Nephron progenitor cell (in vitro differentiated cells): Measurements from ENCODE around the gene COPS8.

Experiments
- DNase-seq: peaks from one replicate; pipeline ENCODE4 v3.0.0; 2021
- H3K27ac Mint-ChIP-seq: 2 replicates; pipeline ENCODE4 v1.8.0; 2021; ENCODE audit warnings: mild to moderate bottlenecking, moderate library complexity, mixed read lengths
- H3K27me3 Mint-ChIP-seq: 2 replicates; pipeline ENCODE4 v1.8.0; 2021; ENCODE audit warnings: mild to moderate bottlenecking, low read depth, mixed read lengths; ENCODE audit not compliant: poor library complexity
- H3K36me3 Mint-ChIP-seq: 2 replicates; pipeline ENCODE4 v1.8.0; 2021; ENCODE audit warnings: low read depth, mixed read lengths
- H3K4me1 Mint-ChIP-seq: 2 replicates; pipeline ENCODE4 v1.8.0; 2021; ENCODE audit warnings: mixed read lengths
- H3K4me3 Mint-ChIP-seq: 2 replicates; pipeline ENCODE4 v1.8.0; 2021; ENCODE audit warnings: mild to moderate bottlenecking, moderate library complexity, mixed read lengths
- H3K9me3 Mint-ChIP-seq: 2 replicates; pipeline ENCODE4 v1.8.0; 2021; ENCODE audit warnings: mild to moderate bottlenecking, moderate library complexity, mixed read lengths
- TF ChIP-seq, protein P1 (sequence below): fragments of 200-600 bp; sonication (generic); IDR thresholded peaks from 2 replicates; pipeline ENCODE4 v1.5.0; 2021; ENCODE audit warnings: antibody characterized with exemption

Gene COPS8

DNA sequence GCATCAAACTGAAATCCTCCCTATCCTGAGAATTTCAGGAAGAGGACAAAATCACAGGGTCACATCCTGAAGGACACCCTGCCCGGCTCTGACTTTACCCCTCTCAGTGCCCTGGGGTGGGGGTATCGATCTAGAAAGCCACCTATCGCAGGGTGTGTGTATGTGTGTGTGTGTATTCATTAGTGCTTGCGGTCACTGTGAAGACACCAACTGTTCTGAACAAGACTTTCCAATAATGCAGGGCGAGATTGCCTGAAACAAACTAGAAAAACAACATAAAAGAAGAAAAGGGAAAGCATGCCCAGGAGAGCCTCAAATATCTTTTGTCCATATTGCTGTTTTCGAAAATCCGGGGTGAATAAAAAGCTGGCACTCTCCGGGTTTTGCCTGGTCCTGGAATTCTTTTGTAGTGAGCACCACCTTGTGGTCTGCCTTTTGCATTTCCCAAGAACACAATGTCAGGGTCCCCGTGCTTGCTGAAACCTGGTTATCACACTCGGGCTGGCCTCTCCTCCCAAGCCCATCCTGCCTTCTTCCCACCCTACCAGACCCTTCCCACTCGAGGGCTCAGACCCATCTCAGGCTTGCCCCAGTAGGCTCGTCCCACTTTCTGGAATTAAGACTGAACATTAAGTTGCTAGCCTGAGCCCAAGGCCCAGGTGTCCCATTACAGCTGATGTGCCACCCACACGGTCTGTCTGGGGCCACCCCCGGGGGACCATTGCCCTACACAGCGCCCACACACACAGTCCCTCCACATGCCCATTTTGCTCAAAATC, 25.0 kb upstream of the COPS8 start:
- TF ChIP-seq, protein P1, sequence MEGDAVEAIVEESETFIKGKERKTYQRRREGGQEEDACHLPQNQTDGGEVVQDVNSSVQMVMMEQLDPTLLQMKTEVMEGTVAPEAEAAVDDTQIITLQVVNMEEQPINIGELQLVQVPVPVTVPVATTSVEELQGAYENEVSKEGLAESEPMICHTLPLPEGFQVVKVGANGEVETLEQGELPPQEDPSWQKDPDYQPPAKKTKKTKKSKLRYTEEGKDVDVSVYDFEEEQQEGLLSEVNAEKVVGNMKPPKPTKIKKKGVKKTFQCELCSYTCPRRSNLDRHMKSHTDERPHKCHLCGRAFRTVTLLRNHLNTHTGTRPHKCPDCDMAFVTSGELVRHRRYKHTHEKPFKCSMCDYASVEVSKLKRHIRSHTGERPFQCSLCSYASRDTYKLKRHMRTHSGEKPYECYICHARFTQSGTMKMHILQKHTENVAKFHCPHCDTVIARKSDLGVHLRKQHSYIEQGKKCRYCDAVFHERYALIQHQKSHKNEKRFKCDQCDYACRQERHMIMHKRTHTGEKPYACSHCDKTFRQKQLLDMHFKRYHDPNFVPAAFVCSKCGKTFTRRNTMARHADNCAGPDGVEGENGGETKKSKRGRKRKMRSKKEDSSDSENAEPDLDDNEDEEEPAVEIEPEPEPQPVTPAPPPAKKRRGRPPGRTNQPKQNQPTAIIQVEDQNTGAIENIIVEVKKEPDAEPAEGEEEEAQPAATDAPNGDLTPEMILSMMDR: peak; percentile 68

DNA sequence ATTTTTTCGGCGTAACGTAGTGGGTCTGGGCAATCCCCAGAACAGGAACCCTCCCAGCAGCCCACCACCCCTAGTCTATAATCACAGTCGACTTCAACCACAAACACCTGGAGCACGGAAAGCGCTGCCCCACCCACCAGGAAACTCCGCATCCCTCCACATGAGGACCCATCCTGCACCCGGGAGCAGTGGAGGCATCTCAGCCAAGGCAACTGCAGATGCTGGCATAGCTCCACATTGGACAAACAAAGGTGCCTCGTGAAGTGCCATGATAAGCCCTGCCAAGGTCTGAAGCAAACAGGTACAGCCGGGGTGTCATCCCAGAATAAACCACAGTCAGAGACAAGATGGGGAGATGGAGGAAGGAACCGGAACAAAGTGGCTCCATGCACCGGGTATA, 24.3 kb upstream of the COPS8 start:
- H3K4me1 Mint-ChIP-seq: peaks cover 15% of the 10 kb centered on the region
- H3K27ac Mint-ChIP-seq: no peak overlapping the region
- H3K4me3 Mint-ChIP-seq: no peak overlapping the region
- no peaks in the 10 kb centered on the region for H3K27me3 Mint-ChIP-seq
- H3K36me3 Mint-ChIP-seq: no peaks in the 10 kb centered on the region
- TF ChIP-seq, protein P1: no peak
- no peaks in the 10 kb centered on the region for H3K9me3 Mint-ChIP-seq
- no peak for DNase-seq

More for the DNA sequence above, 25.0 kb upstream of the COPS8 start:
- Mint-ChIP-seq H3K27ac (no peak overlapping the region), H3K27me3 (no peaks in the 10 kb centered on the region), H3K36me3 (no peaks in the 10 kb centered on the region), H3K4me3 (no peak overlapping the region), H3K4me1 (peaks cover 15% of the 10 kb centered on the region), H3K9me3 (no peaks in the 10 kb centered on the region)
- DNase-seq: peak; percentile 56

GRCh38 chr2:237062585-237062984, 23.1 kb upstream of the COPS8 start:
- Mint-ChIP-seq H3K27ac (no peak overlapping the region), H3K9me3 (peaks cover 3% of the 10 kb centered on the region), H3K4me3 (no peak overlapping the region)

DNA sequence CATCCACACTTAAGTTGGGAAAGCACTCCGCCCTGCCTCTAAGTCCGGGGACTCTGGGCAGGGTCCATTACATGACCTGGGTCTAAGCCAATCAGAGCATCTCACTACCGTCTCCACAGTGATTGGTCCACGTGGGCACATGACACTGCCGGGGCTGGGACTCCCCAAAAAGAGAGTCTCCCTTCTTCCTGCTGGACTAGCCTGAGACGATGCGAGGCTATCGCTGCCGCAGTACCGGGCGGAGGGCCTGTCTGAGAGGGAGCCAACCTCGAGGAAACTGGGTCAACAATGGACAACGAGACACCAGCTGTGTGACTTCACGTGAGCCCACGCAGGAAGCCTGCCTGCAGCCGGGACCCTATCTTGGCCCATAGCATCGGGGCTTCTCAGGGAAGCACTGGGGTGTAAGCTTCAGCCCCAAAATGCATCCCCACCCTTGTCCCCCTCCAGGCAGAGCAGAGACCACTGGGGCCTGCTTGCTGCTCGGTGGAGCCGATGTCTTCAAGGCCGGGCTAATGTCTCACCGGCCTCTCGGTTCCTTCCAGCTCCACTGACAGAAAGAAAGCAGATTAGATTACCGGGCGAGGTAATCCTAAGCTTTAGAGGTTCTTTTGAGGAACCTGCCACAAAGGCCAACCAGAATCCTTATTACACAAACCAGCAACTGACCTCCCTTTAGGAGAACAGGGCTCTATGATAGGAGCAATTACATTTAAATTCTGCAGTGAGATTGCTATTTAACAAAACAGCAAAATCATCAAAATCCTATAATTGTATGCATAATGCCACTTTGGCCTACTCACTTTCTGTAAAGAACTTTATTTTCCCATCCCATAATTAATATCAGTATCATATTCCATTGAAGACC, 21.3 kb upstream of the COPS8 start:
- peaks cover 11% of the 10 kb centered on the region for H3K4me1 Mint-ChIP-seq
- no peak overlapping the region for H3K4me3 Mint-ChIP-seq
- no peak for DNase-seq
- peaks cover 6% of the 10 kb centered on the region for H3K36me3 Mint-ChIP-seq
- TF ChIP-seq, protein P1: no peak
- no peak overlapping the region for H3K27ac Mint-ChIP-seq
- peaks cover 5% of the 10 kb centered on the region for H3K27me3 Mint-ChIP-seq
- H3K9me3 Mint-ChIP-seq: peaks cover 3% of the 10 kb centered on the region

More at GRCh38 chr2:237062585-237062984, 23.1 kb upstream of the COPS8 start:
- TF ChIP-seq, protein P1: no peak
- no peaks in the 10 kb centered on the region for H3K27me3 Mint-ChIP-seq
- H3K36me3 Mint-ChIP-seq: peaks cover 4% of the 10 kb centered on the region
- peaks cover 15% of the 10 kb centered on the region for H3K4me1 Mint-ChIP-seq
- DNase-seq: no peak

GRCh38 chr2:237065071-237065377, 20.7 kb upstream of the COPS8 start:
- H3K27me3 Mint-ChIP-seq: peaks cover 5% of the 10 kb centered on the region
- TF ChIP-seq, protein P1: no peak

More at GRCh38 chr2:237065071-237065377, 20.7 kb upstream of the COPS8 start:
- Mint-ChIP-seq H3K4me3 (no peak overlapping the region), H3K9me3 (peaks cover 3% of the 10 kb centered on the region), H3K27ac (no peak overlapping the region), H3K36me3 (peaks cover 6% of the 10 kb centered on the region), H3K4me1 (peaks cover 11% of the 10 kb centered on the region)
- no peak for DNase-seq
